GM21619 (cell line): ENCODE measurements around the gene CENATAC.
A peak's percentile ranks its signal among the peaks of the same experiment; 100 is the strongest.
"Not testable (repeated sequence)": the region's sequence is repeated elsewhere in the genome, so short reads cannot be mapped to it uniquely, and the experiment has no call there.

ENCODE experiments used
- ATAC-seq: cut with Tn5 transposase; IDR thresholded peaks from one replicate; pipeline ENCODE4 v1.9.1; 2021; ENCODE audit not compliant: unreplicated experiment

The CENATAC gene

GRCh38 chr11:118991486-118992038 is 6.4 kb upstream of the CENATAC start:
- not testable (repeated sequence) for ATAC-seq

- peak; percentile 8 for ATAC-seq
Observed at GRCh38 chr11:118996926-118997626, 862 bp upstream of the CENATAC start.

GRCh38 chr11:118998388-118998717 is 415 bp downstream of the CENATAC start:
- ATAC-seq, result peak; percentile 10

- no peak for ATAC-seq
Observed at GRCh38 chr11:118998822-118999221, 884 bp downstream of the CENATAC start.

- no peak for ATAC-seq
Observed at GRCh38 chr11:119000906-119001305, 3.0 kb downstream of the CENATAC start.

GRCh38 chr11:119006656-119007055 is 8.7 kb downstream of the CENATAC start:
- no peak for ATAC-seq

GRCh38 chr11:119011476-119012053 is 13.6 kb downstream of the CENATAC start:
- ATAC-seq, result no peak

GRCh38 chr11:119012629-119013170 is 14.8 kb downstream of the CENATAC start:
- no peak for ATAC-seq

- no peak for ATAC-seq
Observed at GRCh38 chr11:119014209-119014924, 16.4 kb downstream of the CENATAC start.

- no peak for ATAC-seq
Observed at GRCh38 chr11:119015054-119015611, 17.2 kb downstream of the CENATAC start.

GRCh38 chr11:119016216-119017009 is 18.5 kb downstream of the CENATAC start:
- ATAC-seq, result no peak

- ATAC-seq, result not testable (repeated sequence)
Observed at GRCh38 chr11:119017377-119017776, 19.4 kb downstream of the CENATAC start.

- ATAC-seq, result peak; percentile 88
Observed at GRCh38 chr11:119018074-119018938, 20.4 kb downstream of the CENATAC start, which contains the start of the genes RPS25 and TRAPPC4. RPS25 (minus strand) TSS chr11:119018343; CDS start chr11:119018284, 59 bp downstream. TRAPPC4 (plus strand) TSS chr11:119018766; CDS start chr11:119018796, 30 bp downstream.

- no peak for ATAC-seq
Observed at GRCh38 chr11:119019996-119020395, 22.1 kb downstream of the CENATAC start.

GRCh38 chr11:119021631-119022030 is 23.7 kb downstream of the CENATAC start:
- ATAC-seq, result no peak

GRCh38 chr11:119023741-119024140 is 25.8 kb downstream of the CENATAC start:
- ATAC-seq, result no peak

- ATAC-seq, result no peak
Observed at GRCh38 chr11:119024430-119025098, 26.6 kb downstream of the CENATAC start.

GRCh38 chr11:119025099-119025473 is 27.1 kb downstream of the CENATAC start:
- no peak for ATAC-seq

GRCh38 chr11:119025541-119025940 is 27.6 kb downstream of the CENATAC start:
- no peak for ATAC-seq
